C4-2B (cell line): ENCODE results near the gene PPM1L.

Experiments used
- CTCF ChIP-seq: fragments of 450-650 bp; conservative IDR thresholded peaks from 2 replicates; pipeline ENCODE4 v1.5.1; 2017; ENCODE audit warnings: mild to moderate bottlenecking
- ZFX ChIP-seq: fragments of 450-650 bp; IDR thresholded peaks from 2 replicates; pipeline ENCODE4 v1.6.1; 2017

- TF ChIP-seq CTCF (no peak), ZFX (no peak)
These were observed 100.4 kb downstream of the PPM1L start for GRCh38 chr3:160856450-160856849.
